ENCODE data around the gene PCLAF.

The PCLAF gene

GRCh38 chr15:64314456-64314855, 66.8 kb downstream of the PCLAF start:
- no peak for DNase-seq

All from Kasumi-1 (cell line).